ENCODE results near the gene SLC24A4. TPM values are rescaled to one million over a fixed set of nuclear protein-coding genes. Genes with fewer than 3 reads are reported as not detected.

SLC24A4 gene
- total RNA-seq, 1 donor = not detected

- DNase-seq (ENCODE audit: low read depth) = no peak
- H3K4me3 ChIP-seq (ENCODE audit: low read depth, low read length) = no peak overlapping the region
- no peak for TF ChIP-seq CTCF (IDR thresholded peaks at IDR 0.05; ENCODE audit: insufficient read depth, low read length)
These were observed 142.5 kb downstream of the SLC24A4 start for GRCh38 chr14:92465353-92466055.

- H3K4me3 ChIP-seq (ENCODE audit: low read depth, low read length) = no peak overlapping the region
- TF ChIP-seq CTCF (IDR thresholded peaks at IDR 0.05; ENCODE audit: insufficient read depth, low read length) = no peak
- no peak for DNase-seq (ENCODE audit: low read depth)
These were observed 143.1 kb downstream of the SLC24A4 start for GRCh38 chr14:92466059-92466458.

- H3K4me3 ChIP-seq (ENCODE audit: low read depth, low read length) = no peak overlapping the region
- no peak for TF ChIP-seq CTCF (IDR thresholded peaks at IDR 0.05; ENCODE audit: insufficient read depth, low read length)
- no peak for DNase-seq (ENCODE audit: low read depth)
These were observed 146.6 kb downstream of the SLC24A4 start for GRCh38 chr14:92469515-92469914.

GRCh38 chr14:92470215-92470614 lies 147.2 kb downstream of the SLC24A4 start:
- no peak overlapping the region for H3K4me3 ChIP-seq (ENCODE audit: low read depth, low read length)
- no peak for TF ChIP-seq CTCF (IDR thresholded peaks at IDR 0.05; ENCODE audit: insufficient read depth, low read length)
- peak; percentile 60 for DNase-seq (ENCODE audit: low read depth)

- no peak for TF ChIP-seq CTCF (IDR thresholded peaks at IDR 0.05; ENCODE audit: insufficient read depth, low read length)
- DNase-seq (ENCODE audit: low read depth) = no peak
- H3K4me3 ChIP-seq (ENCODE audit: low read depth, low read length) = no peak overlapping the region
These were observed 147.8 kb downstream of the SLC24A4 start for GRCh38 chr14:92470811-92471210.

- DNase-seq (ENCODE audit: low read depth) = peak; percentile 72
- TF ChIP-seq CTCF (IDR thresholded peaks at IDR 0.05; ENCODE audit: insufficient read depth, low read length) = no peak
- H3K4me3 ChIP-seq (ENCODE audit: low read depth, low read length) = no peak overlapping the region
These were observed 149.0 kb downstream of the SLC24A4 start for GRCh38 chr14:92471919-92472318.

GRCh38 chr14:92472860-92473259 lies 149.9 kb downstream of the SLC24A4 start:
- H3K4me3 ChIP-seq (ENCODE audit: low read depth, low read length) = no peak overlapping the region
- DNase-seq (ENCODE audit: low read depth) = no peak

More at GRCh38 chr14:92472860-92473259, 149.9 kb downstream of the SLC24A4 start:
- TF ChIP-seq CTCF (IDR thresholded peaks at IDR 0.05; ENCODE audit: insufficient read depth, low read length) = no peak

All from fibroblast of the aortic adventitia (primary cell).